ENCODE data around the gene NPR3.

The NPR3 gene

GRCh38 chr5:32711681-32712480 is 760 bp downstream of the NPR3 start:
- TF ChIP-seq CTCF (IDR thresholded peaks at IDR 0.05; ENCODE audit: low read depth, low read length), result no peak
- no peak for DNase-seq (ENCODE audit: extremely low read depth, low read depth)

GRCh38 chr5:32712481-32713360 is 1.6 kb downstream of the NPR3 start:
- no peak for DNase-seq (ENCODE audit: extremely low read depth, low read depth)

GRCh38 chr5:32713361-32713769 is 2.2 kb downstream of the NPR3 start:
- no peak for DNase-seq (ENCODE audit: extremely low read depth, low read depth)
- TF ChIP-seq CTCF (IDR thresholded peaks at IDR 0.05; ENCODE audit: low read depth, low read length), result no peak

More at GRCh38 chr5:32712481-32713360, 1.6 kb downstream of the NPR3 start:
- TF ChIP-seq CTCF (IDR thresholded peaks at IDR 0.05; ENCODE audit: low read depth, low read length), result peak; percentile 13

GRCh38 chr5:32713770-32714381 is 2.8 kb downstream of the NPR3 start:
- DNase-seq (ENCODE audit: extremely low read depth, low read depth), result no peak
- no peak; the same call in none of the 2 replicates for TF ChIP-seq CTCF (IDR thresholded peaks at IDR 0.05; ENCODE audit: low read depth, low read length)

GRCh38 chr5:32714836-32715235 is 3.7 kb downstream of the NPR3 start:
- DNase-seq (ENCODE audit: extremely low read depth, low read depth), result no peak
- no peak for TF ChIP-seq CTCF (IDR thresholded peaks at IDR 0.05; ENCODE audit: low read depth, low read length)

GRCh38 chr5:32720300-32720699 is 9.2 kb downstream of the NPR3 start:
- no peak for TF ChIP-seq CTCF (IDR thresholded peaks at IDR 0.05; ENCODE audit: low read depth, low read length)
- no peak for DNase-seq (ENCODE audit: extremely low read depth, low read depth)
